GM12878 (cell line): Measurements from ENCODE around the gene EAF2. TPM values are rescaled to one million over a fixed set of nuclear protein-coding genes. Genes with fewer than 3 reads are reported as not detected.

Experiments used
- ATAC-seq: fragments of 200-7000 bp; cut with Tn5 transposase; 3 replicates; pipeline ENCODE4 v1.9.1; 2020; ENCODE audit warnings: mild to moderate bottlenecking, moderate library complexity
- BruUV-seq: library from RNA; stranded (reverse); fragments of 400-500 nt; replicated peaks from 2 replicates; lab custom pipeline; 2021; lab: Mats Ljungman, UMichigan
- CTCF ChIA-PET: fragments of 300-600 bp; sonication (Branson Sonifier 250); formaldehyde crosslinking; extraction: SDS; loops from one replicate; lab custom pipeline; 2021; ENCODE audit warnings: inconsistent platforms; lab: Yijun Ruan, JAX
- POLR2A ChIA-PET: fragments of 350-600 bp; formaldehyde crosslinking; extraction: SDS; loops from one replicate; lab custom pipeline; 2021; ENCODE audit warnings: inconsistent platforms; lab: Charles Lee
- RAD21 ChIA-PET: fragments of 300-600 bp; sonication (Branson Sonifier 250); formaldehyde crosslinking; loops from one replicate; lab custom pipeline; 2023; ENCODE audit warnings: antibody characterized with exemption; ENCODE audit not compliant: unreplicated experiment; lab: Charles Lee
- SMC1A ChIA-PET: fragments of 300-600 bp; sonication (Branson Sonifier 250); formaldehyde crosslinking; loops from one replicate; lab custom pipeline; 2023; ENCODE audit not compliant: unreplicated experiment, uncharacterized antibody; lab: Charles Lee
- DNase-seq: peaks from one replicate; pipeline ENCODE4 v3.0.0-alpha.2; 2011; ENCODE audit warnings: low read depth, low spot score
- FAIRE-seq: peaks from 3 replicates; lab custom pipeline; 2011; peaks lifted over from hg19 to GRCh38; lab: Jason Lieb, UNC
- H2AFZ ChIP-seq: 2 replicates; pipeline ENCODE4 v1.6.0; 2011; ENCODE audit warnings: low read depth, low read length, control low read depth; ENCODE audit not compliant: control insufficient read depth
- H3K27ac ChIP-seq: 2 replicates; pipeline ENCODE4 v1.5.1; 2011; ENCODE audit warnings: control low read depth; ENCODE audit not compliant: control insufficient read depth, insufficient read depth
- H3K27me3 ChIP-seq, 2 experiments: replicated peaks in 1 of 2; 2 replicates each; pipeline versions ENCODE4 v1.6.0 to v1.6.1; 2011; ENCODE audit warnings: low read length in 1 of 2; ENCODE audit not compliant: control insufficient read depth in 2 of 2, insufficient read depth in 2 of 2
- H3K36me3 ChIP-seq, 2 experiments: 2 replicates each; pipeline ENCODE4 v1.5.1; 2011; ENCODE audit warnings: low read length in 1 of 2; ENCODE audit not compliant: control insufficient read depth in 2 of 2, insufficient read depth in 2 of 2
- H3K4me1 ChIP-seq: 2 replicates; pipeline ENCODE4 v1.6.1; 2011; ENCODE audit warnings: mild to moderate bottlenecking, low read length, moderate library complexity, mixed read lengths; ENCODE audit not compliant: control insufficient read depth, insufficient read depth
- H3K4me2 ChIP-seq: 2 replicates; pipeline ENCODE4 v1.6.0; 2011; ENCODE audit warnings: control low read depth; ENCODE audit not compliant: control insufficient read depth, insufficient read depth
- H3K4me3 ChIP-seq: fragments of 200-600 bp; sonication (generic); 2 replicates; pipeline ENCODE4 v1.5.1; 2016
- H3K79me2 ChIP-seq: 2 replicates; pipeline ENCODE4 v1.6.0; 2011; ENCODE audit warnings: low read length; ENCODE audit not compliant: control insufficient read depth, insufficient read depth
- H3K9ac ChIP-seq: 2 replicates; pipeline ENCODE4 v1.8.0; 2011; ENCODE audit warnings: low read length, control low read depth, mixed read lengths; ENCODE audit not compliant: control insufficient read depth, insufficient read depth
- H3K9me3 ChIP-seq: replicated peaks from 3 replicates; pipeline ENCODE4 v1.5.1; 2011; ENCODE audit warnings: mild to moderate bottlenecking, low read length; ENCODE audit not compliant: control insufficient read depth, insufficient read depth
- H4K20me1 ChIP-seq: 2 replicates; pipeline ENCODE4 v1.6.0; 2011; ENCODE audit not compliant: control insufficient read depth, insufficient read depth
- ATF2 ChIP-seq: IDR thresholded peaks from 2 replicates; pipeline ENCODE4 v1.6.1; 2012; ENCODE audit warnings: low read length, inconsistent platforms
- BACH1 ChIP-seq: fragments of 450-650 bp; IDR thresholded peaks from 2 replicates; pipeline ENCODE4 v1.6.1; 2017; ENCODE audit warnings: mild to moderate bottlenecking, borderline replicate concordance
- CBFB ChIP-seq: IDR thresholded peaks from 2 replicates; pipeline ENCODE4 v1.6.1; 2016; ENCODE audit warnings: antibody characterized with exemption, low read depth
- ELK1 ChIP-seq: IDR thresholded peaks from 2 replicates; pipeline ENCODE4 v1.6.1; 2012; ENCODE audit warnings: low read depth, low read length, improper control_type of control experiment
- JUND ChIP-seq: IDR thresholded peaks from 2 replicates; pipeline ENCODE4 v1.6.1; 2012; ENCODE audit warnings: low read depth, mild to moderate bottlenecking, low read length, improper control_type of control experiment, moderate library complexity
- MYB ChIP-seq: fragments of 150-350 bp; IDR thresholded peaks from 2 replicates; pipeline ENCODE4 v1.6.1; 2014; ENCODE audit warnings: mild to moderate bottlenecking, low read depth, low read length, borderline replicate concordance
- PBX3 ChIP-seq: IDR thresholded peaks from 2 replicates; pipeline ENCODE4 v1.6.1; 2011; ENCODE audit warnings: mild to moderate bottlenecking, low read depth, low read length, moderate library complexity; ENCODE audit not compliant: insufficient replicate concordance
- RB1 ChIP-seq: fragments of 450-650 bp; formaldehyde crosslinking; IDR thresholded peaks from 2 replicates; pipeline ENCODE4 v1.6.1; 2017; ENCODE audit warnings: mild to moderate bottlenecking, borderline replicate concordance
- RBBP5 ChIP-seq: fragments of 200-600 bp; sonication (generic); conservative IDR thresholded peaks from 2 replicates; pipeline ENCODE4 v1.6.1; 2016
- WGBS: methylation state at CpG from one replicate; pipeline ENCODE4 v1.1.6; 2016; ENCODE audit warnings: low lambda C conversion rate; ENCODE audit not compliant: insufficient replicate concordance, insufficient coverage; ENCODE audit errors: missing lambda C conversion rate; 5-methylcytosine and 5-hydroxymethylcytosine counted together
- in situ Hi-C: fragments of 300-500 bp; cut with MboI; formaldehyde crosslinking; loops from 9 replicates; pipeline ENCODE4 v1.14.3; 2018; ENCODE audit warnings: mixed read lengths
- intact Hi-C: fragments of 100-400 bp; cut with micrococcal nuclease; formaldehyde crosslinking; loops from one replicate; pipeline ENCODE4 v1.14.2; 2022; ENCODE audit not compliant: unreplicated experiment
- polyA plus RNA-seq, 11 experiments: library from polyadenylated mRNA; depleted of rRNA in 4 of 11; unstranded in 6 of 11; stranded (reverse) in 5 of 11; fragments of >200 nt; fragmentation: Nextera tagmentation in 4 of 11; fragmentation: Illumina TruSeq in 1 of 11; extraction: Ambion mirVana in 4 of 11; extraction: Trizol in 1 of 11; gene quantifications; 1 replicate in 1 of 11; 2 replicates in 10 of 11; pipeline versions ENCODE4 v1.2.1 to v1.2.3, GENCODE V29; 2011 to 2016; ENCODE audit warnings: inconsistent platforms in 2 of 11, missing spikeins in 2 of 11, low read depth in 1 of 11
- total RNA-seq, 4 experiments: library from RNA; depleted of rRNA in 3 of 4; stranded (reverse); fragments of >200 nt in 3 of 4; fragmentation: Illumina TruSeq in 1 of 4; extraction: Trizol in 1 of 4; gene quantifications; 2 replicates each; pipeline versions ENCODE4 v1.2.1 to v1.2.3, GENCODE V29; 2013 to 2021

Gene EAF2
- total and polyA plus RNA-seq, 10 of the 15 experiments (the other 5 are each of a cell fraction or from before 2014, with no cell fraction given): 47.3 to 193 (median 72.2) TPM

- intact Hi-C loops: no loop called here
- ATAC-seq (no peak), DNase-seq (no peak), FAIRE-seq (no peak)
- POLR2A ChIA-PET: interaction anchor here (0.7 to 1.4 kb wide), 3 partner anchors 10 to 131 kb away, joined by 3 to 4 read pairs (median 3); no protein-coding TSS in a partner anchor
- RAD21 ChIA-PET: interaction anchor here (0.6 to 0.8 kb wide), 2 partner anchors 94 to 294 kb away, joined by 3 to 4 read pairs; no protein-coding TSS in a partner anchor
- in situ Hi-C loops: no loop called here
- SMC1A ChIA-PET: interaction anchor here (0.8 to 1.5 kb wide), 4 partner anchors 8 to 22 kb away, joined by 3 to 7 read pairs (median 4); no protein-coding TSS in a partner anchor
- H3K4me1 ChIP-seq: no peaks in the 10 kb centered on the region
- TF ChIP-seq BACH1: no peak
- no peak for TF ChIP-seq MYB
- no peak for TF ChIP-seq RB1
- TF ChIP-seq RBBP5: no peak
- TF ChIP-seq PBX3: no peak
- TF ChIP-seq ELK1: no peak
- TF ChIP-seq JUND: no peak
- TF ChIP-seq ATF2: no peak
- no peak for TF ChIP-seq CBFB
- TF ChIP-seq, all 136 proteins: peak for 0
- CTCF ChIA-PET: interaction anchor here (0.5 to 1.9 kb wide), 5 partner anchors 8 to 275 kb away, joined by 3 to 6 read pairs (median 4); no protein-coding TSS in a partner anchor
- Histone ChIP-seq H2AFZ (no peak overlapping the region), H4K20me1 (no peaks in the 10 kb centered on the region), H3K4me2 (no peak overlapping the region), H3K27me3 (no peaks in the 10 kb centered on the region), H3K9me3 (peaks cover 35% of the 10 kb centered on the region), H3K36me3 (peaks cover 6 to 38% of the 10 kb centered on the region in 2 experiments), H3K9ac (no peak overlapping the region), H3K4me3 (no peak overlapping the region), H3K27ac (no peak overlapping the region), H3K79me2 (peaks cover 20% of the 10 kb centered on the region)
- 26% methylated on average over 2 of the region's 2 CpGs for WGBS
- BruUV-seq: no TSS peak
Observed at GRCh38 chr3:121821421-121822199, 13.4 kb upstream of the EAF2 start.
